ENCODE results near the gene ICOSLG.
A peak's percentile ranks its signal among the peaks of the same experiment; 100 is the strongest.
"Not testable (repeated sequence)": the region's sequence is repeated elsewhere in the genome, so short reads cannot be mapped to it uniquely, and the experiment has no call there.

The ICOSLG gene

GRCh38 chr21:44263768-44264167 is 23.0 kb upstream of the ICOSLG start:
- DNase-seq, result no peak

- DNase-seq, result no peak
Measured at GRCh38 chr21:44263221-44263760, 22.5 kb upstream of the ICOSLG start.

GRCh38 chr21:44262338-44263056 is 21.8 kb upstream of the ICOSLG start:
- DNase-seq, result no peak

GRCh38 chr21:44261675-44262295 is 21.0 kb upstream of the ICOSLG start, which contains the start of gene DNMT3L:
Gene DNMT3L (minus strand): TSS chr21:44261897. CDS start chr21:44261259, 638 bp downstream.
- no peak for DNase-seq

- DNase-seq, result no peak
Measured at GRCh38 chr21:44260791-44261631, 20.3 kb upstream of the ICOSLG start.

- DNase-seq, result no peak
Measured at GRCh38 chr21:44260066-44260465, 19.3 kb upstream of the ICOSLG start.

- DNase-seq, result no peak
Measured at GRCh38 chr21:44259082-44259705, 18.5 kb upstream of the ICOSLG start.

- no peak for DNase-seq
Measured at GRCh38 chr21:44258056-44258725, 17.4 kb upstream of the ICOSLG start.

GRCh38 chr21:44255511-44255981 is 14.8 kb upstream of the ICOSLG start:
- peak; percentile 28 for DNase-seq

GRCh38 chr21:44253832-44254710 is 13.3 kb upstream of the ICOSLG start:
- no peak for DNase-seq

- not testable (repeated sequence) for DNase-seq
Measured at GRCh38 chr21:44249204-44250037, 8.7 kb upstream of the ICOSLG start.

GRCh38 chr21:44247904-44248303 is 7.2 kb upstream of the ICOSLG start:
- DNase-seq, result not testable (repeated sequence)

- DNase-seq, result not testable (repeated sequence)
Measured at GRCh38 chr21:44243980-44244379, 3.2 kb upstream of the ICOSLG start.

- not testable (repeated sequence) for DNase-seq
Measured at GRCh38 chr21:44241281-44241680, 538 bp upstream of the ICOSLG start.

- DNase-seq, result not testable (repeated sequence)
Measured at GRCh38 chr21:44240353-44240752, 390 bp downstream of the ICOSLG start.

- DNase-seq, result not testable (repeated sequence)
Measured at GRCh38 chr21:44229561-44229960, 11.2 kb downstream of the ICOSLG start.

GRCh38 chr21:44228109-44228508 is 12.6 kb downstream of the ICOSLG start:
- DNase-seq, result not testable (repeated sequence)

GRCh38 chr21:44227614-44228013 is 13.1 kb downstream of the ICOSLG start:
- not testable (repeated sequence) for DNase-seq

- DNase-seq, result not testable (repeated sequence)
Measured at GRCh38 chr21:44225605-44226004, 15.1 kb downstream of the ICOSLG start.

- DNase-seq, result not testable (repeated sequence)
Measured at GRCh38 chr21:44223334-44223733, 17.4 kb downstream of the ICOSLG start.

All from fibroblast of upper back skin (primary cell).